ENCODE data around the gene HSPA2.
"Not testable (repeated sequence)": the region's sequence is repeated elsewhere in the genome, so short reads cannot be mapped to it uniquely, and the experiment has no call there.

HSPA2 gene

DNA sequence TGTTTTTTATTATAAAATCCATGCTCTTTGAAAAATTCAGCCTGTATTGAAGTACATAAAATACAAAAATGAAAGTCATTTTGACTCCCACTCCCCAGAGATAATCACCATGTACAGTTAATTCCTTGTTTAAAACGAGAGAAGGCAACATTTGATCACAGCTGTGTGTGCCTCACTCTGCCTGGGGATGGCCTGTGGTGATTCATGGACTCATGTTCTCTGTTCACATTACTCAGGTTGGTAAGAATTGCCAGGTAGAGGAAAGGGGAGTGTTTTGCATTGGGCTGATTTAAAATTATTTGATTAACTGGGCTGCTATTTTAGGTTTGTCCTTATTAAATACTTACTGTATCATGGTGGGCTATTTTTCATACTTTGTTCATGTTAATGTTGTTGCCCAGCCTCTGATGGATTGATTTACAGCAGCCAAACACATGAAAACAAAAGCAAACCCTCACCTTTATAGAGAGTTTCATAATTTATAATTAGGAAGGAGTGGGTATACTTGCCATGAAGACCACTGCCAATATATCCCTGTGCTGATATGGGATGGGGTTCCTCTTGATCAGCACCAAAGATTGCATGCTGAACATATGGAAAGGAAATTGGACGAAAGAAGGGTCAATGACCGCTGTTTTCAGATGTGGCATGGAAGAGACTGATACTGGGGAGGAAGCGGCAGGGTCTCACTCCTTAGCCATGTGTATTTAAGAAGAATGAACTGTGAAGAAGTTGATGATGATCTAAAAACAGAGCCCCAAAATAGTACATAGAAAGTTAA is 33.0 kb upstream of the HSPA2 start:
- no peaks in the 10 kb centered on the region for H3K27me3 Mint-ChIP-seq
- no peak for ATAC-seq
- no peaks in the 10 kb centered on the region for H3K9me3 Mint-ChIP-seq
- H3K36me3 Mint-ChIP-seq, result peaks cover 8% of the 10 kb centered on the region
- H3K4me3 Mint-ChIP-seq, result peak overlapping the region; percentile 91
- H3K27ac Mint-ChIP-seq, result peak overlapping the region; percentile 99
- peaks cover 67% of the 10 kb centered on the region for H3K4me1 Mint-ChIP-seq

- Mint-ChIP-seq H3K9me3 (no peaks in the 10 kb centered on the region), H3K27me3 (no peaks in the 10 kb centered on the region), H3K4me1 (peaks cover 66% of the 10 kb centered on the region), H3K4me3 (peak overlapping the region; percentile 38), H3K27ac (peak overlapping the region; percentile 99), H3K36me3 (peaks cover 9% of the 10 kb centered on the region)
- no peak for ATAC-seq
These were observed 32.2 kb upstream of the HSPA2 start for GRCh38 chr14:64508215-64508776.

DNA sequence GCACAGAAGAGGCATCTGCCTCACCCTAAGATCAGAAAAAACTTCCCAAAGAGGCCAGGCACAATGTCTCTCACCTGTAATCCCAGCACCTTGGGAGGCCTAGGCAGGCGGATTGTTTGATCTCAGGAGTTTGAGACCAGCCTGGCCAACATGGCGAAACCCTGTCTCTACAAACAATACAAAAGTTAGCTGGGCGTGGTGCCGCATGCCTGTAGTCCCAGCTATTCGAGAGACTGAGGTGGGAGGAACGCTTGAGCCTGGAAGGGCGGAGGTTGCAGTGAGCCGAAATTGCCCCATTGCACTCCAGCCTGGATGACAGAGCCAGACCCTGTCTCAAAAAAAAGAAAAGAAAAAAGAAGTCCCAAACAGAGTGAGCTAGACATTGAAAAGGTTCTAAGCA is 31.5 kb upstream of the HSPA2 start:
- peak overlapping the region; percentile 24 for H3K4me3 Mint-ChIP-seq
- H3K36me3 Mint-ChIP-seq, result peaks cover 16% of the 10 kb centered on the region
- peaks cover 73% of the 10 kb centered on the region for H3K4me1 Mint-ChIP-seq
- no peaks in the 10 kb centered on the region for H3K27me3 Mint-ChIP-seq
- H3K27ac Mint-ChIP-seq, result peak overlapping the region; percentile 44
- ATAC-seq, result no peak
- no peaks in the 10 kb centered on the region for H3K9me3 Mint-ChIP-seq

DNA sequence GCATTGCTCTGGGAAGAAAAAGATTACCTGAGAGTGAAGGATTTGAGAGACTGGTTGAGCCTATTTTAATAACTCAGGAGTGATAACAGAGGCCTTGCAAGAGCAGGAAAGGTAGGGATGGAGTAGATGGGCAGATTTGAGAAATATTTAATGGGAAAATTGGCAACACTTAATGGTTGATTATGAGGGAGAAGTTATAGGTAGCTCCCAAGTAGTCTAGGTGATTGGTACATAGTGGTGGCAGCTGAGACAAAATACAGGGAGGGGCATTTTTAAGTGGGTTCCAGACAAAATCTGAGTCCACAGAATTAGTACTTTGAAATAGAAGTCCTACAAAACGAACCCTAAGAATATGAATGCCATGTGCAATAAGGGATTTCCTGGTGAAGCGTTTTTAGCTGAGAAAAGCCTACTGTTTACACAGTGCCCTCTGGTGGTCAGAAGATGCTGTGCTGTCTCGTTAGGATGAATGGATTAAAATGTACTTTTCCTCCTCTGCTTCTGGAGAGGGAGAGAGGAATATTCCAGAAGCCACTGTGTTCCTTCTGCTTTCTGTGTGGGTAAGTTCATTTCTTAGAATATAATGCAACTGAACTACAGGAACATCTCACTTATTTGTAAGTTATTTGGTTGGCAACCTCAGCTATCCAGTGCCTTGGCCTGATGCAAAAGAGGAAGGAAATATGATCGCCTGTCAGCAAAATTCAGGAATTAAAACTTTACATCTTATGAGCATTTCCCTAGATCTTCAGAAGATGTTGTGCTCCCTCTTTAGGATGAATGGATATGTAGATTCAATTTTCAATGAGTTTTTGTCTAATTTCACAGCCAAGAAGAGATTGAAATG is 29.5 kb upstream of the HSPA2 start:
- H3K9me3 Mint-ChIP-seq, result no peaks in the 10 kb centered on the region
- no peak for ATAC-seq
- H3K36me3 Mint-ChIP-seq, result peaks cover 9% of the 10 kb centered on the region
- H3K27ac Mint-ChIP-seq, result peak overlapping the region; percentile 44
- H3K4me1 Mint-ChIP-seq, result peaks cover 73% of the 10 kb centered on the region
- no peaks in the 10 kb centered on the region for H3K27me3 Mint-ChIP-seq
- H3K4me3 Mint-ChIP-seq, result peak overlapping the region; percentile 43

DNA sequence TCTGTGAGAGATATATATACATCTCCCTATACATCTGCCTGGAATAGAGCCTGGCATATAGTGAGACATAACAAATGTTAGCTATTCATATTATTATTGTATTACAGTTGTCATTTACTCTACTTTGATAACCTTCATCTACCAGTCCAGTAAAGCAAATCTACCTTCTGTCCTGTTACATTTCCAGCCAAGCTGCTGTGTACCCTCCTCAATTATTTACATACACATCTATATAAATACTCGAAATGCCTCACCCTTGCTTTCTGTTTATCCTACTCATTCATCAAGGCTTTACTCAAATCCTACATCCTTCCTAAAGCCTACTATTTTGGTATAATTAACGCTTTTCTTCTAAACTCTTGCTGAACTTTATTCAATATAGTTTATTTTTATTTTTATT is 27.3 kb upstream of the HSPA2 start:
- Mint-ChIP-seq H3K9me3 (no peaks in the 10 kb centered on the region), H3K4me3 (no peak overlapping the region), H3K27ac (no peak overlapping the region), H3K27me3 (no peaks in the 10 kb centered on the region), H3K36me3 (peaks cover 9% of the 10 kb centered on the region), H3K4me1 (peaks cover 63% of the 10 kb centered on the region)
- no peak for ATAC-seq

- Mint-ChIP-seq H3K9me3 (no peaks in the 10 kb centered on the region), H3K4me1 (peaks cover 47% of the 10 kb centered on the region), H3K36me3 (peaks cover 9% of the 10 kb centered on the region), H3K27ac (no peak overlapping the region), H3K27me3 (no peaks in the 10 kb centered on the region), H3K4me3 (no peak overlapping the region)
- ATAC-seq, result no peak
These were observed 25.5 kb upstream of the HSPA2 start for GRCh38 chr14:64515053-64515452.

DNA sequence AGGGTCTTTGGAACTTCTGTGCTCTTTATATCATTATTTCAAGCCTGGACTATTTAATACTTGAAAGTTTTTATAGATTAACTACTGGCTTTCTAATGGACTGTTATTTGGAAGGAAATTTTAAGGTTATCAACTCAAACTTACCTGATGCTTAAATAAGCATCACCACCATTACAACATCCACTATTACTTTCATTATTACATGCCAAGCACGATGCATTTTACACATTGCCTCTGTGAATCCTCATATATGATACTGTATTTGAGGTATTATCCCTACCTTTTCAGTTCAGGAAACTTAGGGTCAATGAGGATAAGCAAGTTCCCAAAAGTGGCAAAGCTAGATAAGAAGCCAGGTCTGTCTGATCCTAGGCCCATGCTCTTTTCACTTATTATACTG is 23.6 kb upstream of the HSPA2 start:
- H3K9me3 Mint-ChIP-seq, result no peaks in the 10 kb centered on the region
- ATAC-seq, result no peak
- H3K4me3 Mint-ChIP-seq, result no peak overlapping the region
- H3K4me1 Mint-ChIP-seq, result peaks cover 29% of the 10 kb centered on the region
- H3K36me3 Mint-ChIP-seq, result peaks cover 9% of the 10 kb centered on the region
- H3K27ac Mint-ChIP-seq, result no peak overlapping the region
- H3K27me3 Mint-ChIP-seq, result no peaks in the 10 kb centered on the region

- H3K4me3 Mint-ChIP-seq, H3K36me3 Mint-ChIP-seq, H3K27me3 Mint-ChIP-seq, ATAC-seq, H3K9me3 Mint-ChIP-seq, H3K27ac Mint-ChIP-seq: not testable (repeated sequence)
- peaks cover 24% of the 10 kb centered on the region for H3K4me1 Mint-ChIP-seq
These were observed 22.9 kb upstream of the HSPA2 start for GRCh38 chr14:64517667-64518066.

GRCh38 chr14:64518229-64518628 is 22.3 kb upstream of the HSPA2 start:
- ATAC-seq, result no peak
- Mint-ChIP-seq H3K9me3 (no peaks in the 10 kb centered on the region), H3K27me3 (no peaks in the 10 kb centered on the region), H3K36me3 (peaks cover 9% of the 10 kb centered on the region), H3K4me3 (no peak overlapping the region), H3K27ac (no peak overlapping the region), H3K4me1 (peaks cover 24% of the 10 kb centered on the region)

GRCh38 chr14:64520699-64521098 is 19.8 kb upstream of the HSPA2 start:
- Mint-ChIP-seq H3K4me3 (no peak overlapping the region), H3K4me1 (peaks cover 8% of the 10 kb centered on the region), H3K36me3 (peaks cover 6% of the 10 kb centered on the region), H3K27ac (no peak overlapping the region), H3K27me3 (no peaks in the 10 kb centered on the region), H3K9me3 (no peaks in the 10 kb centered on the region)
- no peak for ATAC-seq

DNA sequence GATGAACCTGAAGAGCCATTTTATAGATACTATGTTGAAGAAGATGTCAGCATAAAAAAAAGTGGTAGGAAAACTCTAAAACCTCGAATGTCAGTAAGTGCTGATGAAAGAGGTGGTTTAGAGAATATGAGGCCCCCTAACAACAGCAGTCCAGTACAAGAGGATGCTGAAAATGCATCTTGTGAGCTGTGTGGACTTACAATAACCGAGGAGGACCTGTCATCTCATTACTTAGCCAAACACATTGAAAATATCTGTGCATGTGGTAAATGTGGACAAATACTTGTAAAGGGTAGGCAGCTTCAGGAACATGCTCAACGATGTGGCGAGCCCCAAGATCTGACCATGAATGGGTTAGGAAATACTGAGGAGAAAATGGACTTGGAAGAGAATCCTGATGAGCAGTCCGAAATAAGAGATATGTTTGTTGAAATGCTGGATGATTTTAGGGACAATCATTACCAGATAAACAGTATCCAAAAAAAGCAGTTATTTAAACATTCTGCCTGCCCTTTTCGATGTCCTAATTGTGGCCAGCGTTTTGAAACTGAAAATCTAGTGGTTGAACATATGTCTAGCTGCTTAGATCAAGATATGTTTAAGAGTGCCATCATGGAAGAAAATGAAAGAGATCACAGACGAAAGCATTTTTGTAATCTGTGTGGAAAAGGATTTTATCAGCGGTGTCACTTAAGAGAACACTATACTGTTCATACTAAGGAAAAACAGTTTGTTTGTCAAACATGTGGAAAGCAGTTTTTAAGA is 17.8 kb upstream of the HSPA2 start:
- Mint-ChIP-seq H3K9me3 (no peaks in the 10 kb centered on the region), H3K4me3 (no peak overlapping the region), H3K27me3 (no peaks in the 10 kb centered on the region), H3K36me3 (peaks cover 16% of the 10 kb centered on the region), H3K4me1 (peaks cover 6% of the 10 kb centered on the region), H3K27ac (no peak overlapping the region)
- no peak for ATAC-seq

DNA sequence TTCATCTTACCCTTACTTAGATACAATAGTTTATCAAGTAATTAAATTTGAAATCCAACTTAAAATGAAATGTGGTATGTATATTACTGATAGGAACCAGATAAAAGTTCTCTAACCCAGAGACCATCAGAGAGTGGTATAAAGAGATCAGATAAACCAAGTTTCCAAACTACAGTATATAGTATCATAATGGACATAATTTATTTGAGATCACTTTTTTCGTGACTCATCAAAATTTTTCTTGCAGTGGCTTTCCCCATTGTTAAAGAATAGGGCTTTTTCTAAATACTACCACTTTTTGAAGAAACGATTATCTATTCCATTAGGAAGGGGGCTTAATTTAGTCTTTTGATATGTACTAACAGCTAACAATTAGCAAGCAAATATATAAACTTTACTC is 15.2 kb upstream of the HSPA2 start:
- Mint-ChIP-seq H3K27ac (no peak overlapping the region), H3K27me3 (no peaks in the 10 kb centered on the region), H3K9me3 (no peaks in the 10 kb centered on the region), H3K4me1 (peaks cover 6% of the 10 kb centered on the region), H3K36me3 (peaks cover 22% of the 10 kb centered on the region), H3K4me3 (no peak overlapping the region)
- ATAC-seq, result no peak

GRCh38 chr14:64531567-64531966 is 9.0 kb upstream of the HSPA2 start:
- H3K9me3 Mint-ChIP-seq, result no peaks in the 10 kb centered on the region
- no peak overlapping the region for H3K4me3 Mint-ChIP-seq
- peaks cover 10% of the 10 kb centered on the region for H3K36me3 Mint-ChIP-seq
- no peak for ATAC-seq
- H3K27me3 Mint-ChIP-seq, result no peaks in the 10 kb centered on the region
- H3K27ac Mint-ChIP-seq, result no peak overlapping the region
- peaks cover 2% of the 10 kb centered on the region for H3K4me1 Mint-ChIP-seq

GRCh38 chr14:64536488-64537245 is 3.9 kb upstream of the HSPA2 start:
- Mint-ChIP-seq H3K9me3 (peaks cover 3% of the 10 kb centered on the region), H3K4me1 (peaks cover 26% of the 10 kb centered on the region), H3K4me3 (peak overlapping the region; percentile 38), H3K27ac (no peak overlapping the region), H3K36me3 (peaks cover 6% of the 10 kb centered on the region), H3K27me3 (no peaks in the 10 kb centered on the region)
- ATAC-seq, result no peak
